Cerebellar cortex (tissue), 1 donor: ENCODE data around the gene NEDD4L.

Experiments used
- DNase-seq: peaks from one replicate; pipeline ENCODE4 v3.0.0-alpha.2; 2015; ENCODE audit warnings: low spot score

The NEDD4L gene

DNA sequence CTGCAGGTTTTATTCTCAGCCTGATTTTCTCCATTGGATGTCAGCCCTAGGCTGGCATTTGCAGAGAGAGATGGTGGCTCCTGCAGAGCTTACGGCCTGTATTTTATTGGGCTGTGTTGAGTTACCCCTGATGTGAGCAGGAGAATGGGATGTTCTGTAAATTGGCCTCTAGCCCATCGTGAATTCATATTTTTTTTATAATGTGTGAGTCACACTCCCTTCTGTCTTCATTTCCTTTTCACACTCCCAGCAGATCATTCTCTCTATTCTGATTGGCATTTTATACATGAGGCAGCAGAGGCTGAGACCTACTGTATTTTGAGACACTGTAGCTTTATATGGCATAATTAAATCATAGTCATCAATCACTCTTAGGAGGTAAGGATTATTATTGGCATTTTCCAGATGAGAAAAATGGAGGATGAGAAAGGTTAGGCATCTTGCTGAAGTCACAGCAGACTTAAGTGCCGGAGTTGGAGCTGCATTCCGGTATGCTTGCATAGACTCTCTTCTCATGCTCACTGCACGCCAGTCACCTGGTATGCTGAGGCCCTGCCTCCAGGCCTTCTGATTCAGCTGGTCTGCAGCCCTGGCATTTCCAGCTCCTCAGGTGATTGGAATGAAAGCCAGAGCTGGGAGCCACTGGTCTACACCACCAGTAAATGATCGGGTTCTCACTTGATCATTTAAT lies 142.4 kb downstream of the NEDD4L start:
- DNase-seq, result peak; percentile 83

GRCh38 chr18:58187674-58188073 lies 143.6 kb downstream of the NEDD4L start:
- DNase-seq, result no peak

DNA sequence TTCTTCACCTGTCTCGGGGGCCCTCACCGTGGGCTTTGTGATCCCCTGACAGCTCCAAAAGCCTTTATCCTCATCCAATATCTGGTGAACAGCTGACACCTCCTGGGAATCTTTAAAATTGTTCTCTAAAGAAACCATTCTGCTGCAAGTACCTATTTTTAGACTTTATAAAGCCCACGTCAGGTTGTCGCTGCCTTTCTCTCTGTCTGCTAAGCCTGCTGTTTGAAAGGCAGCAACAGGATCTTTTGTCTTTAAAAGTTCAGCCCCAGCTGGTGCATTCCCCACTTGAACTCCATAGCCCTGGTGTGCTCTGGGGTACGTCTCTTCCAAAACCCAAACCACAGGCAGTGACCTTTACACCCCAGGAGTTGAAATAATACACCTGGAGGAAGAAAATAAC lies 145.0 kb downstream of the NEDD4L start:
- no peak for DNase-seq

DNA sequence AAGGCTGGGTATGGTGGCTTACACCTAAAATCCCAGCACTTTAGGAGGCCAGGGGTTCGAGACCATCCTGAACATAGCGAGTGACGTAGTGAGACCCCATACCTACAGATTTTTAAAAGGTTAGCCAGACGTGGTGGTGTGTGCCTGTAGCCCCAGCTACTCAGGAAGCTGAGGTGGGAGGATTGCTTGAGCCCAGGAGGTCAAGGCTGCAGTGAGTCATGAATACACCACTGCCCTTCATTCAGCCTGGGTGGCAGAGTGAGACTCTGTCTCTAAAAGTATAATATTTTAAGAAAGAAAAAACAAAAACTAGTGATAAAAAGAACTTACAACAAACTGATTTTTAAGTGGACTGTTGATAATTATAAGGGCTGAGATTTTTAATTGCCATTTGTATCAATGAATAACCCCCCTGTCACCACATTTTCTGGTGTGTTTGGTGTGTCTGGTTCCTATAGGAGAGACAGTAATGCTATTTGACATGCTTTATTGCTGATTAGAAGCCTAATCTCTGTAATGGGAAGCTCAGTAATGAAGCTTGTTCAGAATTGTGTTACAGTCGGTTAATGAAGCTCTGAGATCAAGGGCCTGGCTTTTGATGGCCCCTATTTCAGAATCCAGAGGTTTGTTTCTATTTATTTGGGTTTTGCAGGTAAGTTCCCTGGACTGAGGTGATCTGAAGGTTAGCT lies 147.0 kb downstream of the NEDD4L start:
- no peak for DNase-seq

DNA sequence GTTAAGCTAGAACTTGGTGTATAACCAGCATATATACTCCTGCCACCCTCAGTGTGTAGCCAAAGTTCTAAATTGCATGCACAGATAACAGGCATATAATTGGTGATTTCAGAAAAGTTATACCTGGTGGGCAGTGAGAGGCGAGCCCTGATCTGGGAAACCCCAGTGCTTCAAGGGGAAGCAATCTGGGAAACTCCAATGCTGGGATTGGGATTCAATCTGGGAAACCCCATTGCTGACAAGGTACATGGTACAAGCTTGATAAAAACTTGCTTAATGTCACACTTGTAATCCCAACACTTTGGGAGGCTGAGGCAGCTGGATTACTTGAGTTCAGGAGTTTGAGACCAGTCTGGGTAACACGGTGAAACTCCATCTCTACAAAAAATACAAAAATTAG lies 147.6 kb downstream of the NEDD4L start:
- DNase-seq, result no peak

DNA sequence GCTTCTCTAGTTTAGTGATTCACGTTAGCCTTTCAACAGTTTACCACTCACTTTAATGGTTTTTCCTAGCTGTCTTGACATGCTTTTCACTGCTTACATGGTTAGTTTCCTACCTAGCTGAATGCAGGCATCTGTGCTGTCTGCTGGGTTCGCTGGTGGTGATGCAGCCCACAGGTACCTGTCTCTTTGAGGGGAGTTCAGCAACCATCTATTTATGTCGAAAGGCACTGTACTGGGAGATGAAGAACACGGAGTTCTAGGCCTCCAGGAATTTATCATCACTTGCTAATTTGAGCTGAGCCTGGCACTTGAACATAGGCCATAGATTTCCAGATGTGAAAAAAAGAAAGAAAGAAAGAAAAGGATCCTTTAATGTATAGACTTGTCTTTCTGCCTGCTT lies 148.5 kb downstream of the NEDD4L start:
- no peak for DNase-seq

GRCh38 chr18:58194028-58194427 lies 150.0 kb downstream of the NEDD4L start:
- DNase-seq, result no peak

- peak; percentile 89 for DNase-seq
Observed at GRCh38 chr18:58195278-58195765, 151.3 kb downstream of the NEDD4L start.

GRCh38 chr18:58196164-58196563 lies 152.1 kb downstream of the NEDD4L start:
- DNase-seq, result no peak

- peak; percentile 58 for DNase-seq
Observed at GRCh38 chr18:58196881-58197872, 153.2 kb downstream of the NEDD4L start.

DNA sequence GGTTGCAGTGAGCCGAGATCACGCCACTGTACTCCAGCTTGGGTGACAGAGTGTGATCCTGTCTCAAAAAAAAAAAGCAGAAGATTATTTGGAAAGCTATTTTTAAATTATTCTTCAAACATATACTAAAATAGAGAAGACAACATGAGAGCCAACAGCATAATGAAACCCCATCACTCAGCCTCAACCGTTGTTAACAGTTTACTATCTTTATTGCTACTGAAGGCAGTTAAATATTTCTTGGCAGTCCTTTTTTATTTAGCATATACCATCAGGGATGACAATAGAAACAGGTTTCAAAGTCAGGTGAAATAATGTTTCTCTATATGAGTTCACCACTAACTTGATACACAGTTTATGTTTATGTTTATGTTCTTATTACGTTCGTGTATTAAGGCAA lies 157.2 kb downstream of the NEDD4L start:
- no peak for DNase-seq

DNA sequence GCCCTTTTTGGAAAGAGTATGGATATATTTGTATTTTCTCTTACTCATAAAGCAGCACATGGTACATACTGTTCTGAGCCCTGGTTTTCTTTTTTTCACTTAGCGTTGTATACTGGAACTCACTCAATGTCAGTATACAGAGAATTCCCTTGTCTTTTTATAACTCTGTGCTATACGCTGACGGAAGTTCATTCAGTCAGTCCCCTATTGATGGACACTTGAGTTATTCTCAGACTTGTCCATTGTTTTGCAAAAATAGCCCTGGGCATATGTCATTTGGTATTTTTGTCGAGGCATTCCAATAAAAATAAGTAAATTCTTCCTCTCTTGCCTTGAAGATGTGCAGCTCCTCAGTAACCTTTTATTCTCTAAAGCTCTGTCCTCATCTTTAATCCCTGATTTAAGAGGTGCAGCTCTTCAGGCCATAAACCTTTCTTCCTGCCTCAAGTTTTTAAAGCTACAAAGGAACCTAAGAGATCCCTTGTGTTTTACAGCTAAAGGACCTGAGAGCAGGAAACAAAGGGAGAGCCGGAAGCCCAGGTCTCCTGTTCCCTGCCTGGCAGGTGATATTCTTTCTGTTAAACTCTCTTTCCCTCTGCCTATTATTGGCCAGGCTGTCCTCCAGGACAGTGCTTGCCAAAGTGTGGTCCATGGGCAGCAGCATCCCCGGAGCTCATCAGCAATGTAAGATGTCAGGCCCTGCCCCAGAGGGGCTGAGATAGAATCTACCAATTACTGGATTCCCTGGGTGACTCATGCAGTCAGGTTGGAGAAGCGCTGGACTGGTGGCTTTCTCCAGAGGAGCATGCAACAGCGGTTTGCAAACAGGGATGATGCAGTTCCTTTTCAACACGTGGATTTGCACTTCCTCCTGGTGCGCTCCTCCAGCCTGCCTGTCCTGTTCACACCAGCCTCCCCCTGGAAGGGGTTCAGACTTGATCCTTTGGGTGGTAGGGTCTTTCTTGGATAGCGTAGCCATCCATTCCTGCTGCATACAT lies 158.0 kb downstream of the NEDD4L start:
- DNase-seq, result peak; percentile 47

DNA sequence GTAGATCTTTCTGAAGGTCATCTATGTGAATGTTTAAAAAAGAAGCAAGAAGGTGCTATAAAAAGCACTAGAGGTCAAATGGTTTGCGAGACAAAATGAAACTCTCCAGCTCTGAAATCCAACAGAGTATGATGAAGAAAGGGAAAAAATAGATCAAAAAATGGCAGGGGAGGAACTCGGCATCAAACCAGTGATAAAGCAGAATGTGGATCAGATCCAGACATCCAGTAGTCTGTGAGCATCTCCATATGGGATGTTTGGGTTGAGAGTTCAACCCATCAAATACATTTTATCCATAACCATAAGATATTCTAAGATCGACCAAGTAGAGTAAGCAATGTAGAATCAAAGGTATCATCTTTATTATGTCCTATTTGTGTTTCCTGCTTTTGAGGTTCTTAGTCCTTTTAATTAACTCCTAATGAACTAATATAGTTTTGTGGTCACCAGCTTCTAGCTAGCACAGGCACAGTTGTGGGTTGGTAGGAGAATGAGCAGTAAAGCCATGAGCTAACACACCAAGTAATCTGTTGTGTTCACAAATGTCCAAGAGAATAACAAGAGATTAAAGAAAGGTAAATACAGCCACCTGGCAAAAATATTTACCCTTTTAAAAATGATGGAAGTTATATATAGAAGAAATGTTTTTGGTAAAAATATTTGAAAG lies 160.9 kb downstream of the NEDD4L start:
- DNase-seq, result no peak

DNA sequence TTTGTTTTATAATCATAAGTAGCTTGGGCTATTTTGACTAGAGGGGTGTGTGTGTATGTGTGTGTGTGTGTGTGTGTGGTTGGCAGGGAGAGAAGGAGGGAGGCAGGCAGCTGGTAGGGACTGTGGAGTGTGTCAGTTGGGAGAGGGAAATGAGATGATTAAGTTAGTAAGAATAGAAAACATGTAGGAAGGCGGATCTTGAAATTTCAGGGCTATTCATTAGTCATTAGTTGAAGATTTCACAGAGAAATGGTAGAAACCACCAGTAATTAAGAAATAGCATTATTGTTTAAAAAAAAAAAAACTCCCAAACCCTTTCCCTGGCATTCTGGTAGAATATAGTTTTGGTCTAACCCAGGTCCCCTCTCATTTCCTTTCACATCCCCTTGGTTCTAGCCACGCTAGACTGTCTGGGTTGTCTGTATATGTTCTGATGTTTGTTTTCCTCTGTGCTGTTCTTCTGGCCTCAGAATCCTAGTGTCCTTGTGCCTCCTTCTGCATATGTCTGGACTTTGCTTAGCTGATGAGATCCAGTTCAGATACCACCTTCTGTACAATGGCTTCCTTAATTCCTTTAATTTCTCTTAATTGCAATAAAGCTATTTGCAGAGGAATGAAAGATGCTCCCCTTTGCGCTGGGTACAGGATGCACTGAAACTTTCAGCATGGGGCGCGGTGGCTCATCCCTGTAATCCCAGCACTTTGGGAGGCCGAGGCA lies 161.6 kb downstream of the NEDD4L start:
- peak; percentile 52 for DNase-seq

DNA sequence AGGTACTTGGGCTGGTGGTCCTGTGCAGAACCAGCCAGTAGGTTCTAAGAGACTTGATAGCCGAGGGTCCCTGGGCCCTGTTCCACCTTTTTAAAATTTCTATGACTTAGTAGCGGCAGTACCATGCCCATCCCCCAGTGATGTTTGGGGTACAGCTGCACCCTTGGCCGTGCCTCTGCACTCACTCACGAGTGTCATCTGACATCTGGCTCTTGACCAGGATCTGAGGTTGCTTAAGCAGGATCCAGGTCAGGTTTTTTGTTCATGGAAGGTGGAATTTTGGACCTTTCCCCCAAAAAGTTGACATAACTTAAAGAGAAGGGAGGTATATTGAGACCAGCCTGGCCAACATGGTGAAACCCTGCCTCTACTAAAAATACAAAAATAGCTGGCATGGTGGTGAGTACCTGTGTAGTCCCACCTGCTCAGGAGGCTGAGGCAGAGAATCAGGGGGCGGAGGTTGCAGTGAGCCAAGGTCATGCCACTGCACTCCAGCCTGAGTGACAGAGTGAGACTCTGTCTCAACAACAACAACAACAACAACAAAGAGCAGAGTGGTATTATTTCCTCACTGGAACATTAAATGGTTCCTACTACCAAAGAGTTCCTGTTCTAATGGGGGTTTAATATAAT lies 163.6 kb downstream of the NEDD4L start:
- no peak for DNase-seq

DNA sequence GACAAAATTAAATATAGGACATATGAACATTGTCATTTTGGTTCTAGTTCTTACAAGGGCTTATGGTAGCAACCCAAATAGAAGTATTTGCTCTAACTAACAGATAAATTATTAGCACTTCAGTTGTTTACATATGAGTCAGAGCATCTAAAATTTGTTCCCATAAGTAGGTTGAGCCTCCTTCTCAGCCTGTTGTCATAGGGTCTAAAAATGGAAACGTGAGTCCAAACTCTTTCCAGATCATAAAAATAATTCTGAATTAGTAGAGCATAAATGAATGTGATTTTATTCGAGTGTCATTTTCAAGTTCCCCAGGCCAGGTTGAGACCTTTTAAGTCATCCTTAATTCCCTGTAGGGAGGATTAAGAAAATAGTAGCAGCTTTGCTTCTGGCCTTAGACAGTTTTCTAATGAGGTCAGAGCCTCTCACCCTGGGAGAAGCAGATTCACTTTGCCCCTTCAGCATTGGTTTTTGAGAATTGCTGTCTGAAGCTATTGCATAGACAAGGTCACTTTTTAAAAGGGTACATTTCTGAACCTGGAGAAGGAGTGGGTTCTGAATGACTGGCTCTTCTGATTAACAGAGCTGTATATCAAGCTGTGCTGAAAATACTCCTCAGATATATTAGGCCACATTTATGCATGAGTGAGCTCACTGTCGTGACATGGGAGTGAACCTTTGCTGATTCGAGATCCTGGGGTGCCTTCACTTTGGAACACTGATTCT lies 164.3 kb downstream of the NEDD4L start:
- peak; percentile 54 for DNase-seq

GRCh38 chr18:58209326-58209725 lies 165.3 kb downstream of the NEDD4L start:
- DNase-seq, result no peak

- DNase-seq, result no peak
Observed at GRCh38 chr18:58211510-58211909, 167.5 kb downstream of the NEDD4L start.

- no peak for DNase-seq
Observed at GRCh38 chr18:58212274-58212673, 168.2 kb downstream of the NEDD4L start.
